ENCODE data around the gene RGCC.
"Not testable (repeated sequence)": the region's sequence is repeated elsewhere in the genome, so short reads cannot be mapped to it uniquely, and the experiment has no call there.

RGCC gene

GRCh38 chr13:41456768-41457588 is at the start of gene RGCC:
Gene RGCC (plus strand): TSS chr13:41457550. CDS start chr13:41457708, 158 bp downstream.
- peak; percentile 97 to 99 (median 98) for DNase-seq

GRCh38 chr13:41408121-41408520 is 49.2 kb upstream of the RGCC start:
- DNase-seq = no peak

- DNase-seq = no peak
Measured at GRCh38 chr13:41408746-41409145, 48.6 kb upstream of the RGCC start.

- DNase-seq = no peak
Measured at GRCh38 chr13:41409611-41410010, 47.7 kb upstream of the RGCC start.

GRCh38 chr13:41411060-41411459 is 46.3 kb upstream of the RGCC start:
- DNase-seq = no peak

GRCh38 chr13:41411522-41411921 is 45.8 kb upstream of the RGCC start:
- DNase-seq = peak; percentile 65 to 69 (median 67)

- DNase-seq = no peak
Measured at GRCh38 chr13:41413872-41414271, 43.5 kb upstream of the RGCC start.

GRCh38 chr13:41416276-41416675 is 41.1 kb upstream of the RGCC start:
- DNase-seq = peak in 2 of 3 donors; percentile 30 to 47

GRCh38 chr13:41418027-41418426 is 39.3 kb upstream of the RGCC start:
- DNase-seq = no peak

GRCh38 chr13:41418731-41419130 is 38.6 kb upstream of the RGCC start:
- DNase-seq = no peak

GRCh38 chr13:41419206-41419605 is 38.1 kb upstream of the RGCC start:
- no peak for DNase-seq

GRCh38 chr13:41420146-41420545 is 37.2 kb upstream of the RGCC start:
- DNase-seq = no peak

GRCh38 chr13:41421330-41421729 is 36.0 kb upstream of the RGCC start:
- DNase-seq = not testable (repeated sequence)

- not testable (repeated sequence) for DNase-seq
Measured at GRCh38 chr13:41421983-41422382, 35.4 kb upstream of the RGCC start.

- not testable (repeated sequence) for DNase-seq
Measured at GRCh38 chr13:41423259-41423658, 34.1 kb upstream of the RGCC start.

GRCh38 chr13:41424675-41425074 is 32.7 kb upstream of the RGCC start:
- DNase-seq = not testable (repeated sequence)

GRCh38 chr13:41426047-41426446 is 31.3 kb upstream of the RGCC start:
- no peak for DNase-seq

GRCh38 chr13:41427666-41428065 is 29.7 kb upstream of the RGCC start:
- DNase-seq = peak in 1 of 3 donors; percentile 4

- DNase-seq = peak in 1 of 3 donors; percentile 7
Measured at GRCh38 chr13:41428155-41428554, 29.2 kb upstream of the RGCC start.

GRCh38 chr13:41434030-41434429 is 23.3 kb upstream of the RGCC start:
- not testable (repeated sequence) for DNase-seq

GRCh38 chr13:41434831-41435520 is 22.4 kb upstream of the RGCC start:
- peak; percentile 33 to 39 (median 33) for DNase-seq

GRCh38 chr13:41443969-41444368 is 13.4 kb upstream of the RGCC start:
- DNase-seq = no peak

- DNase-seq = no peak
Measured at GRCh38 chr13:41452462-41452861, 4.9 kb upstream of the RGCC start.

GRCh38 chr13:41453620-41454019 is 3.7 kb upstream of the RGCC start:
- DNase-seq = no peak

All from suppressor macrophage treated with lipopolysaccharide for 1 hour (primary cell).